H1 (cell line): ENCODE data around the gene GDPD1. TPM values are rescaled to one million over a fixed set of nuclear protein-coding genes. Genes with fewer than 3 reads are reported as not detected.

Source experiments
- CTCF ChIA-PET: fragments of 300-600 bp; sonication (Branson Sonifier 250); formaldehyde crosslinking; loops from one replicate; lab custom pipeline; 2021; ENCODE audit not compliant: partially characterized antibody; lab: Charles Lee
- POLR2A ChIA-PET: fragments of 300-600 bp; sonication (Branson Sonifier 250); formaldehyde crosslinking; loops from one replicate; lab custom pipeline; 2021; ENCODE audit warnings: inconsistent platforms; ENCODE audit not compliant: partially characterized antibody; lab: Charles Lee
- DNase-seq, 2 experiments: peaks; one replicate each; pipeline versions ENCODE4 v3.0.0 to v3.0.0-alpha.2; 2010 to 2022; ENCODE audit warnings: low spot score in 2 of 2, low read depth in 1 of 2, mixed read lengths in 1 of 2
- FAIRE-seq: peaks from 2 replicates; lab custom pipeline; 2011; peaks lifted over from hg19 to GRCh38; lab: Jason Lieb, UNC
- H2AFZ ChIP-seq: 2 replicates; pipeline ENCODE4 v1.8.1; 2012; ENCODE audit warnings: low read length, inconsistent platforms
- H2AK5ac ChIP-seq: 2 replicates; pipeline ENCODE4 v1.6.1; 2013; ENCODE audit warnings: low read depth, low read length
- H2BK120ac ChIP-seq: replicated peaks from 2 replicates; pipeline ENCODE3; 2013; ENCODE audit warnings: low read depth, low read length, inconsistent platforms
- H2BK12ac ChIP-seq: 2 replicates; pipeline ENCODE4 v1.6.1; 2013; ENCODE audit warnings: low read depth, low read length
- H2BK15ac ChIP-seq: 2 replicates; pipeline ENCODE4 v1.6.1; 2013; ENCODE audit warnings: low read length
- H2BK20ac ChIP-seq: 2 replicates; pipeline ENCODE4 v1.6.1; 2013; ENCODE audit warnings: low read length
- H2BK5ac ChIP-seq: 2 replicates; pipeline ENCODE4 v1.6.1; 2013; ENCODE audit warnings: low read depth, low read length
- H3K14ac ChIP-seq: 2 replicates; pipeline ENCODE4 v1.6.1; 2013; ENCODE audit warnings: inconsistent platforms; ENCODE audit not compliant: insufficient read length
- H3K18ac ChIP-seq: 2 replicates; pipeline ENCODE4 v1.6.1; 2013; ENCODE audit warnings: low read length; ENCODE audit errors: extremely low read depth
- H3K23ac ChIP-seq: 2 replicates; pipeline ENCODE4 v1.6.1; 2013; ENCODE audit warnings: inconsistent platforms; ENCODE audit not compliant: insufficient read length
- H3K23me2 ChIP-seq: 2 replicates; pipeline ENCODE4 v1.6.1; 2013; ENCODE audit warnings: low read depth, low read length
- H3K27ac ChIP-seq: 2 replicates; pipeline ENCODE4 v1.6.1; 2011; ENCODE audit warnings: low read depth, low read length, inconsistent platforms
- H3K27me3 ChIP-seq, 4 experiments: replicated peaks in 1 of 4; 1 replicate in 1 of 4; 2 replicates in 3 of 4; pipeline versions ENCODE4 v1.6.1 to v1.8.1; 2011 to 2013; ENCODE audit warnings: low read length in 3 of 4, mild to moderate bottlenecking in 3 of 4, inconsistent platforms in 2 of 4, mixed read lengths in 2 of 4, moderate library complexity in 1 of 4; ENCODE audit not compliant: control insufficient read depth in 3 of 4, insufficient read depth in 3 of 4; ENCODE audit errors: extremely low read depth in 1 of 4
- H3K36me3 ChIP-seq, 4 experiments: 2 replicates each; pipeline versions ENCODE4 v1.6.1 to v1.8.1; 2011 to 2013; ENCODE audit warnings: mild to moderate bottlenecking in 4 of 4, low read length in 3 of 4, moderate library complexity in 2 of 4, control low read depth in 1 of 4, inconsistent platforms in 1 of 4; ENCODE audit not compliant: insufficient read depth in 4 of 4, control insufficient read depth in 2 of 4
- H3K4ac ChIP-seq: replicated peaks from 2 replicates; pipeline ENCODE3; 2013; ENCODE audit warnings: low read length, low read depth, mixed read lengths, inconsistent platforms; ENCODE audit not compliant: insufficient read length
- H3K4me1 ChIP-seq, 4 experiments: replicated peaks in 1 of 4; 1 replicate in 1 of 4; 2 replicates in 3 of 4; pipeline versions ENCODE4 v1.6.1 to v1.8.1; 2011 to 2013; ENCODE audit warnings: low read length in 3 of 4, inconsistent platforms in 2 of 4, mixed read lengths in 1 of 4; ENCODE audit not compliant: insufficient read depth in 4 of 4, control insufficient read depth in 3 of 4
- H3K4me2 ChIP-seq, 2 experiments: 2 replicates each; pipeline versions ENCODE4 v1.6.1 to v1.8.1; 2011 to 2013; ENCODE audit warnings: low read depth in 2 of 2, low read length in 2 of 2, control low read depth in 1 of 2, inconsistent platforms in 1 of 2, mild to moderate bottlenecking in 1 of 2; ENCODE audit not compliant: insufficient read depth in 1 of 2
- H3K4me3 ChIP-seq, 4 experiments: fragments of 200-600, 300-600 bp in 1 of 4; sonication (generic), shearing (Covaris generic), sonication (Bioruptor Twin) in 1 of 4; 2 replicates each; pipeline versions ENCODE4 v1.5.1 to v1.8.1; 2011 to 2016; ENCODE audit warnings: low read length in 4 of 4, low read depth in 3 of 4, control low read depth in 2 of 4, inconsistent platforms in 2 of 4, mild to moderate bottlenecking in 2 of 4, mixed read lengths in 1 of 4, moderate library complexity in 1 of 4; ENCODE audit not compliant: insufficient read depth in 2 of 4; ENCODE audit errors: extremely low read depth in 1 of 4
- H3K56ac ChIP-seq: replicated peaks from 2 replicates; pipeline ENCODE3; 2013; ENCODE audit warnings: low read depth, mild to moderate bottlenecking, mixed read lengths, low read length, inconsistent platforms; ENCODE audit not compliant: insufficient read length
- H3K79me1 ChIP-seq: 2 replicates; pipeline ENCODE4 v1.6.1; 2013; ENCODE audit warnings: low read depth, low read length, control low read depth
- H3K79me2 ChIP-seq, 2 experiments: 2 replicates each; pipeline versions ENCODE4 v1.6.1 to v1.8.1; 2012 to 2013; ENCODE audit warnings: low read length in 2 of 2, mild to moderate bottlenecking in 2 of 2, inconsistent platforms in 1 of 2; ENCODE audit not compliant: insufficient read depth in 2 of 2, control insufficient read depth in 1 of 2
- H3K9ac ChIP-seq, 4 experiments: replicated peaks in 1 of 4; 1 replicate in 1 of 4; 2 replicates in 3 of 4; pipeline versions ENCODE4 v1.6.1 to v1.8.1; 2011 to 2013; ENCODE audit warnings: low read depth in 3 of 4, low read length in 3 of 4, control low read depth in 2 of 4, mild to moderate bottlenecking in 2 of 4, moderate library complexity in 2 of 4, inconsistent platforms in 1 of 4; ENCODE audit errors: extremely low read depth in 1 of 4
- H3K9me3 ChIP-seq, 2 experiments: 2 replicates each; pipeline versions ENCODE4 v1.6.1 to v1.8.1; 2012 to 2013; ENCODE audit warnings: mild to moderate bottlenecking in 2 of 2, moderate library complexity in 2 of 2, control low read depth in 1 of 2, inconsistent platforms in 1 of 2, low read depth in 1 of 2, low read length in 1 of 2, mixed read lengths in 1 of 2; ENCODE audit not compliant: insufficient read depth in 2 of 2
- H4K20me1 ChIP-seq, 2 experiments: replicated peaks in 1 of 2; 2 replicates each; pipeline versions ENCODE3 to v1.8.1; 2011 to 2013; ENCODE audit warnings: inconsistent platforms in 2 of 2, low read length in 2 of 2, mild to moderate bottlenecking in 1 of 2; ENCODE audit not compliant: insufficient read depth in 2 of 2, control insufficient read depth in 1 of 2
- H4K5ac ChIP-seq: 2 replicates; pipeline ENCODE4 v1.6.1; 2013; ENCODE audit warnings: low read length, low read depth, mixed read lengths, inconsistent platforms; ENCODE audit not compliant: insufficient read length
- H4K8ac ChIP-seq: 2 replicates; pipeline ENCODE4 v1.8.0; 2013; ENCODE audit warnings: mild to moderate bottlenecking, moderate library complexity, low read length, inconsistent platforms; ENCODE audit not compliant: insufficient read depth; ENCODE audit errors: extremely low read depth
- H4K91ac ChIP-seq: replicated peaks from 2 replicates; pipeline ENCODE3; 2013; ENCODE audit warnings: low read length, mixed read lengths, inconsistent platforms; ENCODE audit not compliant: insufficient read length
- BACH1 ChIP-seq: IDR thresholded peaks from 2 replicates; pipeline ENCODE4 v1.6.1; 2012; ENCODE audit warnings: low read length, improper control_type of control experiment
- GABPA ChIP-seq: IDR thresholded peaks from 2 replicates; pipeline ENCODE4 v1.6.1; 2011; ENCODE audit warnings: mild to moderate bottlenecking, low read length, moderate library complexity, borderline replicate concordance; ENCODE audit not compliant: insufficient read depth
- WGBS, 2 experiments: shearing (Covaris generic) in 1 of 2; methylation state at CpG; one replicate each; pipeline versions ENCODE4 v1.1.6 to v1.1.7; 2013 to 2015; ENCODE audit warnings: low lambda C conversion rate in 2 of 2, mixed read lengths in 2 of 2, inconsistent platforms in 1 of 2, low coverage in 1 of 2, missing lambda C conversion rate in 1 of 2; ENCODE audit not compliant: insufficient replicate concordance in 2 of 2, insufficient coverage in 1 of 2, insufficient read length in 1 of 2; ENCODE audit errors: extremely low coverage in 1 of 2, missing lambda C conversion rate in 1 of 2; 5-methylcytosine and 5-hydroxymethylcytosine counted together
- polyA plus RNA-seq, 7 experiments: library from polyadenylated mRNA; depleted of rRNA in 3 of 7; stranded (reverse) in 5 of 7; unstranded in 2 of 7; fragments of >200 nt in 5 of 7; fragments of 200-250 nt in 2 of 7; gene quantifications; 1 replicate in 5 of 7; 2 replicates in 1 of 7; 4 replicates in 1 of 7; pipeline versions ENCODE4 v1.2.1 to v1.2.3, GENCODE V29; 2011 to 2013; ENCODE audit warnings: missing spikeins in 2 of 7, mixed read lengths in 2 of 7
- total RNA-seq: library from RNA; stranded (reverse); fragmentation: NEBNext Ultra II Directional; extraction: Animal tissue kit (Norgen Biotek cat#: 25700); gene quantifications from 2 replicates; pipeline ENCODE4 v1.2.1, GENCODE V29; 2021

Gene GDPD1
- total and polyA plus RNA-seq, 2 of the 8 experiments (the other 6 are each of a cell fraction or from before 2014, with no cell fraction given), result 3.2 to 7.7 TPM

DNA sequence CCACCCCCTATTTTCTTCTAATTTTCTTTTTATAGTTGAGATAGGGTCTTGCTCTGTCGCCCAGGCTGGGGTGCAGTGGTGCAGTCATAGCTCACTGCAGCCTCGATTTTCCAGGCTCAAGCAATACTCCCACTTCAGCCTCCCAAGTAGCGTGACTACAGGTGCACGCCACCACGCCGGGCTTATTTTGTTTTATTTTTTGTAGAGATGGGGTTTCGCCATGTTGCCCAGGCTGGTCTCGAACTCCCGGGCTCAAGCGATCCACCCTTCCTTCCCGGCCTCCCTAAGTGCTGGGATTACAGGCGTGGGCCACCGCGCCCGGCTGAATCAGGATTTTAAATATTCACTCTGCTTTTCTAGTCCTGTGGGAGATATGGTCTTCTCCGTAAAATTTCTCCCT is 941 bp upstream of the GDPD1 start:
- H3K27me3 ChIP-seq, result no peaks in the 10 kb centered on the region
- H3K9ac ChIP-seq, result no peak overlapping the region
- FAIRE-seq, result no peak
- no peak overlapping the region for H3K4ac ChIP-seq
- no peak overlapping the region for H4K91ac ChIP-seq
- no peak overlapping the region for H3K4me3 ChIP-seq
- H3K23me2 ChIP-seq, result peaks cover 7% of the 10 kb centered on the region; the same call in 1 of the 2 replicates
- POLR2A ChIA-PET, result interaction anchor here (1.3 to 2.0 kb wide), 3 partner anchors 9 to 154 kb away, joined by 3 to 16 read pairs (median 5); partner anchors contain the start of gene SMG8
- peak in 1 of 2 experiments; percentile 20 for DNase-seq
- CTCF ChIA-PET, result interaction anchor here (0.7 to 1.2 kb wide), 2 partner anchors 8 to 11 kb away, joined by 3 to 4 read pairs; no protein-coding TSS in a partner anchor
- H3K56ac ChIP-seq, result no peak overlapping the region
- peak overlapping the region; percentile 71; the same call in 1 of the 2 replicates for H4K8ac ChIP-seq
- H2AK5ac ChIP-seq, result no peak overlapping the region
- H2AFZ ChIP-seq, result peak overlapping the region; percentile 96; the same call in 1 of the 2 replicates
- H3K79me1 ChIP-seq, result no peaks in the 10 kb centered on the region
- H3K79me2 ChIP-seq, result no peaks in the 10 kb centered on the region
- peak overlapping the region in 1 of 2 experiments; percentile 64; a peak in 1 of 4 replicates for H3K4me2 ChIP-seq
- no peak overlapping the region for H3K18ac ChIP-seq
- no peak overlapping the region for H3K14ac ChIP-seq
- no peak overlapping the region for H2BK12ac ChIP-seq
- no peak overlapping the region for H2BK15ac ChIP-seq
- no peak overlapping the region for H4K5ac ChIP-seq
- no peak overlapping the region for H2BK120ac ChIP-seq
- H2BK5ac ChIP-seq, result no peak overlapping the region
- H3K4me1 ChIP-seq, result no peaks in the 10 kb centered on the region; a peak in 2 of 7 replicates
- no peak overlapping the region for H3K23ac ChIP-seq
- H3K27ac ChIP-seq, result no peak overlapping the region
- TF ChIP-seq GABPA (no peak), BACH1 (no peak)
- WGBS, 2 experiments, result 98% methylated on average over 16 of the region's 16 CpGs; no CpG with 5 or more reads in 1 of the 2 experiments
- no peak overlapping the region for H2BK20ac ChIP-seq
- peaks cover 0 to 6% (median 0%) of the 10 kb centered on the region in 4 experiments; a peak in 2 of 8 replicates for H3K36me3 ChIP-seq
- no peaks in the 10 kb centered on the region for H3K9me3 ChIP-seq
- peaks cover 0 to 2% of the 10 kb centered on the region in 2 experiments for H4K20me1 ChIP-seq
